NCI-H2227 (cell line): ENCODE measurements around the gene ABL1.
"Not testable (repeated sequence)": the region's sequence is repeated elsewhere in the genome, so short reads cannot be mapped to it uniquely, and the experiment has no call there.

Source experiments
- DNase-seq: peaks from one replicate; lab custom pipeline; 2025; ENCODE audit not compliant: unreplicated experiment; lab: John Stamatoyannopoulos, UW

The ABL1 gene

GRCh38 chr9:130834371-130835336 lies at the start of gene ABL1:
TSS of gene ABL1 (plus strand) at chr9:130835254. CDS start at chr9:130835447, 193 bp downstream.
- peak; percentile 72 for DNase-seq

GRCh38 chr9:130785940-130786508 lies 49.0 kb upstream of the ABL1 start:
- no peak for DNase-seq

- no peak for DNase-seq
These were observed 48.5 kb upstream of the ABL1 start for GRCh38 chr9:130786526-130786925.

- DNase-seq = no peak
These were observed 45.0 kb upstream of the ABL1 start for GRCh38 chr9:130789747-130790672.

DNA sequence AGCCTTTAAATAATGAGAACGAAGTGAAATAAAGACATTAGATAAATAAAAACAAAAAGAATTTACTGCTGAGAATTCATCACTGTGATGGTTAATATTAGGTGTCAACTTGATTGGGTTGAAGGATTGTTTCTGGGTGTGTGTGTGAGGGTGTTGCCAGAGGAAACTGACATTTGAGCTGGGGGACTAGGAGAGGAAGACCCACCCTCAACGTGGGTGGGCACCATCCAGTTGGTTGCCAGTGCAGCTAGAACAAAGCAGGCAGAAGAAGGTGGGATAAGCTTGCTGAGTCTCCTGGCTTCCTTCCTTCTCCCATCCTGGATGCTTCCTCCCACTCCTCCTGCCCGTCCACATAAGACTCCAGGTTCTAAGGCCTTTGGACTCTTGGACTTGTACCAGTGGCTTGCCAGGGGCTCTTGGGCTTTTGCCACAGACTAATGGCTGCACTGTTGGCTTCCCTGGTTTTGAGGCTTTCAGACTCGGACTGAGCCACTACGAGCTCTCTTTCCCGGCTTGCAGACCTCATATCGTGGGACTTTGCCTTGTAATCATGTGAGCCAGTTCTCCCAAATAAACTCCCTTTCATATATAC lies 43.7 kb upstream of the ABL1 start:
- no peak for DNase-seq

DNA sequence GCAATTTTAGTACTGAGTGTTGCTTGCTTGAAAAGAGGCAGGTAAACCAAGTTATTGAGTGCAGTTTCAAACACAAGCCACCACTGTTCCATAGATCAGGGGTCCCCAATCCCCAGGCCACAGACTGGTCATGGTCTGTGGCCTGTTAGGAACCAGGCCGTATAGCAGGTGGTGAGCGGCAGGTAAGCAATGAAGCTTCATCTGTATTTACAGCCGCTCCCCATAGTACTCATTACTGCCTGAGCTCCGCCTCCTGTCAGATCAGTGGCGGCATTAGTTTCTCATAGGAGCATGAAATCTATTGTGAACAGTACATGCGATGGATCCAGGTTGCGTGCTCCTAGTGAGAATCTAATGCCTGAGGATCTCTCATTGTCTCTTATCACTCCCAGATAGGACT lies 41.5 kb upstream of the ABL1 start:
- no peak for DNase-seq

DNA sequence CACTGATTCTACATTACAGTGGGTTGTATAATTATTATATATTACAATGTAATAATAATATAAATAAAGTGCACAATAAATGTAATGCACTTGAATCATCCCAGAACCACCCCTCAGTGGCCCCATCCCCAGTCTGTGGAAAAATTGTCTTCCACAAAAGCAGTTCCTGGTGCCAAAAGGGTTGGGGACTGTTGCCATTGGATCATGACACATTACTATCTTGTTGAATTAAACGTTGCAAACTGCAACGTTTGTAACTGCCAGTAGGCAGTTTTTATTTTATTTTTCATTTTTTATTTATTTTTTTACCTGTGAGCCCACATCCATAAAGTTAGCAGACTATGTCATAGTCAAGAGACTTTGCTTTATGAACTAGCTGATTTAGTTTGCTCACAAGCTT lies 41.0 kb upstream of the ABL1 start:
- not testable (repeated sequence) for DNase-seq

- DNase-seq = not testable (repeated sequence)
These were observed 40.6 kb upstream of the ABL1 start for GRCh38 chr9:130794423-130794822.

DNA sequence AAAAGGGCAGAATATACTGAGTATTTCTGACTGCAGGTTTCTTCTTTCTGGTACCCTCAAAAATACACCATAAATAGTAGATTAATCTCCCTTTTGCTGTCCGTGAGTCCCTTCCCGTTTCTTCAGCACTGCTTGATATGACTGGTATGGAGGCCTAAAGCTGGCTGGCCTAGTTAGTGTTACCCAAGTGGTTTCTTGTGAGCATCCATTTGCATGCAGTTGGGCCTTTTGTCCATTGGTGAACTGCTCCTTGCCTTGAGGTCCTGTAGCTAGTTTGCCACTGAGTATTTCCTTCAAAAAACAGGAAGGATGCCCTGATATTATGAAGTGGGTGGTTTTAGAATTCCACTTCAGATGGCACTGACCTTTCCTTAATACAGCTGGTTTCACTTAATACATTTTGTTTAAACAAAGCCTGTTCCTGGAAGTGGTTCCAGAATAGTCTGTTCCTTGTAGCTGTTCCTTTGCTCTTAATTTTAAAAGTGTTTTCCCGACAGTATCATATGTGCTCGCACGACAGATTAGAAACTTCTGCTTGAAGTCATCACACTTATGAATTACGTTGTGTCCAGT lies 40.0 kb upstream of the ABL1 start:
- no peak for DNase-seq

- DNase-seq = not testable (repeated sequence)
These were observed 31.9 kb upstream of the ABL1 start for GRCh38 chr9:130803116-130803515.

- no peak for DNase-seq
These were observed 29.3 kb upstream of the ABL1 start for GRCh38 chr9:130805510-130806326.

GRCh38 chr9:130806327-130806716 lies 28.7 kb upstream of the ABL1 start:
- no peak for DNase-seq

DNA sequence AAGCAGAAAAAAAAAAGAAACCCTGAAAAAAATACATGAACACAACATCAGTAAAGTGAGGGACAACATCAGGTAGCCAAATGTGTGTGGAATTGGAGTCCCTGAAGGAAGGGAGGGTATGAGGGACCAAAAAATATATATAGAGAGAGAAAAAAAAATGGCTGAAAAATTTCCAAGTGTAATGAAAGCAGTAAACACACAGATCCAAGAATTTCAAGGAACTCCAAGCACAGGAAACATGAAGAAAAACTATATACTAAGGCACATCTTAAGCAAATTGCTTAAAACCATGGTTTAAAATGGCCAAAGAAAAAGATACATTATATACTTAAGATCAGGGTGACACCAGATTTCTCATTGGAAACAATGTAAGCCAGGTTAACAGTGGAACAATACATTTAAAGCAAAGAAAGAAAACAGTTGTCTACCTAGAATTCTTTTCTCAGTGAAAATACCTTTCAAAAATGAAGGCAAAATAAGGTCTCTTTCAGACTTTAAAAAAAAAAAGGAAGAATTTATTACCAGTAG lies 24.4 kb upstream of the ABL1 start:
- DNase-seq = no peak

- DNase-seq = no peak
These were observed 19.7 kb upstream of the ABL1 start for GRCh38 chr9:130815242-130815808.

- DNase-seq = no peak
These were observed 17.1 kb upstream of the ABL1 start for GRCh38 chr9:130817914-130818313.

GRCh38 chr9:130820135-130820738 lies 14.8 kb upstream of the ABL1 start:
- no peak for DNase-seq

- DNase-seq = no peak
These were observed 11.6 kb upstream of the ABL1 start for GRCh38 chr9:130823435-130823834.

GRCh38 chr9:130824079-130824478 lies 11.0 kb upstream of the ABL1 start:
- DNase-seq = no peak
